Prostate gland (tissue), 2 donors: ENCODE data around the gene PDE4D. TPM values are rescaled to one million over a fixed set of nuclear protein-coding genes. Genes with fewer than 3 reads are reported as not detected.

Source experiments
- DNase-seq: peaks from one replicate; pipeline ENCODE4 v3.0.0-alpha.2; 2019; ENCODE audit warnings: low spot score
- H3K27ac ChIP-seq, 2 donors: fragments of 200-600 bp; sonication (generic); 2 replicates each; pipeline ENCODE4 v1.5.1; 2017 to 2019
- H3K27me3 ChIP-seq: fragments of 200-600 bp; sonication (generic); replicated peaks from 2 replicates; pipeline ENCODE4 v1.5.1; 2019; ENCODE audit not compliant: insufficient read depth
- H3K36me3 ChIP-seq, 2 donors: fragments of 200-600 bp; sonication (generic); 1 replicate in 1 of 2; 2 replicates in 1 of 2; pipeline versions ENCODE4 v1.5.1 to v1.8.1; 2017 to 2019
- H3K4me1 ChIP-seq: fragments of 200-600 bp; sonication (generic); replicated peaks from 2 replicates; pipeline ENCODE4 v1.5.1; 2019
- H3K4me3 ChIP-seq, 2 donors: fragments of 200-600 bp; sonication (generic); 2 replicates each; pipeline ENCODE4 v1.5.1; 2017 to 2019
- H3K9me3 ChIP-seq: fragments of 200-600 bp; sonication (generic); 2 replicates; pipeline ENCODE4 v1.5.1; 2017
- POLR2A ChIP-seq: fragments of 450-650 bp; IDR thresholded peaks from one replicate; pipeline ENCODE4 v1.6.1; 2016; ENCODE audit warnings: antibody characterized with exemption, mild to moderate bottlenecking
- POLR2AphosphoS5 ChIP-seq: sonication (generic); formaldehyde crosslinking; IDR thresholded peaks from one replicate; pipeline ENCODE4 v1.6.1; 2017; ENCODE audit warnings: antibody characterized with exemption
- WGBS: methylation state at CpG from one replicate; pipeline ENCODE4 v1.1.5; 2018; 5-methylcytosine and 5-hydroxymethylcytosine counted together
- intact Hi-C: fragments of 100-400 bp; cut with DNase I; formaldehyde crosslinking; loops from one replicate; pipeline ENCODE4 v1.14.2; 2022
- total RNA-seq, 2 donors: library from RNA; depleted of rRNA; stranded (reverse); fragments of >200 nt; gene quantifications; one replicate each; pipeline ENCODE4 v1.1.0, GENCODE V29; 2016
- TF ChIP-seq, protein P1 (sequence below), 4 experiments: fragments of 200-600 bp in 2 of 4; fragments of 450-650 bp in 2 of 4; sonication (generic) in 2 of 4; IDR thresholded peaks; 1 replicate in 3 of 4; 2 replicates in 1 of 4; pipeline ENCODE4 v1.5.1; 2016 to 2019; ENCODE audit warnings: antibody characterized with exemption in 4 of 4, mild to moderate bottlenecking in 2 of 4, moderate library complexity in 2 of 4

Gene PDE4D
- total RNA-seq, 2 donors from 2014 or later, result 64.2 to 75.6 TPM

DNA sequence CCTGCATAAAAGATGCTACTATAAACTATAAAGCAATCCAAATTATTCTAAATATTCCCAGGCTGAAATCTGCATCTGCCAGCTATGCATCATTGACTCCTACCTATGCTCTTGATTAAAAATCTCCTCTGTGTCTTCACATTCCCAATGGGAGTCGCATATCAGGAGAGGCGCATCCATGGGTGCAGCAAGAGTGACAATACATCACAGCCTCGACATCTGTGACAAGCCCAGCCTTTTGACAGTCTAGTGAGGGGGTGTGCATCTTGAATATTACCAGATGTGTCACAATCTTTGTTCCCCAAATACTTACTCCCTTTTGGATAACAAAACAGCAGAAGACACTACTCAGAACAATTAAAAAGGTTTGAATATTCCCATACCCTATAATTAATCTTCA, 171.8 kb downstream of the PDE4D start:
- TF ChIP-seq POLR2AphosphoS5 (no peak), POLR2A (no peak)
- TF ChIP-seq, protein P1, sequence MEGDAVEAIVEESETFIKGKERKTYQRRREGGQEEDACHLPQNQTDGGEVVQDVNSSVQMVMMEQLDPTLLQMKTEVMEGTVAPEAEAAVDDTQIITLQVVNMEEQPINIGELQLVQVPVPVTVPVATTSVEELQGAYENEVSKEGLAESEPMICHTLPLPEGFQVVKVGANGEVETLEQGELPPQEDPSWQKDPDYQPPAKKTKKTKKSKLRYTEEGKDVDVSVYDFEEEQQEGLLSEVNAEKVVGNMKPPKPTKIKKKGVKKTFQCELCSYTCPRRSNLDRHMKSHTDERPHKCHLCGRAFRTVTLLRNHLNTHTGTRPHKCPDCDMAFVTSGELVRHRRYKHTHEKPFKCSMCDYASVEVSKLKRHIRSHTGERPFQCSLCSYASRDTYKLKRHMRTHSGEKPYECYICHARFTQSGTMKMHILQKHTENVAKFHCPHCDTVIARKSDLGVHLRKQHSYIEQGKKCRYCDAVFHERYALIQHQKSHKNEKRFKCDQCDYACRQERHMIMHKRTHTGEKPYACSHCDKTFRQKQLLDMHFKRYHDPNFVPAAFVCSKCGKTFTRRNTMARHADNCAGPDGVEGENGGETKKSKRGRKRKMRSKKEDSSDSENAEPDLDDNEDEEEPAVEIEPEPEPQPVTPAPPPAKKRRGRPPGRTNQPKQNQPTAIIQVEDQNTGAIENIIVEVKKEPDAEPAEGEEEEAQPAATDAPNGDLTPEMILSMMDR (IDR thresholded peaks at IDR 0.05), result no peak
- DNase-seq, result no peak
- Histone ChIP-seq H3K27ac (no peak overlapping the region), H3K4me3 (no peak overlapping the region), H3K4me1 (no peaks in the 10 kb centered on the region), H3K9me3 (no peaks in the 10 kb centered on the region), H3K27me3 (no peaks in the 10 kb centered on the region), H3K36me3 (no peaks in the 10 kb centered on the region)
- intact Hi-C loops, result no loop called here
- WGBS, result 87% methylated on average over 3 of the region's 3 CpGs

DNA sequence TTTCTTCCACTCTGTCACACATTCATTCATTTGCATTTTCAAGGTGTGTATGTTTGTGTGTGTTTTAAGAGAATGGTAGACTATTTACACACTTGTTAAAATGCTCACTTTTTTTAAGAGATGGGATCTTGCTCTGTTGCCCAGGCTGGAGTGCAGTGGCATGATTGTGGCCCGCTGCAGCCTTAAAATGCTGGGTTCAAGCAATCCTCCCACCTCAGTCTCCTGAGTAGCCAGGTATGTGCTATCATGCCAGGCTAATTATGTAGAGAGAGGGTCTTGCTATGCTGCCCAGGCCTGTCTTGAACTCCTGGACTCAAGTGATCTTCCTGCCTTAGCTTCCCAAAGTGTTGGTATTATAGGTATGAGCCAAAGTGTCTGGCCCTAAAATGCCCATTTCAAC, 173.5 kb downstream of the PDE4D start:
- Histone ChIP-seq H3K9me3 (no peaks in the 10 kb centered on the region), H3K27me3 (no peaks in the 10 kb centered on the region), H3K4me1 (no peaks in the 10 kb centered on the region), H3K27ac (no peak overlapping the region), H3K36me3 (no peaks in the 10 kb centered on the region), H3K4me3 (no peak overlapping the region)
- intact Hi-C loops, result no loop called here
- TF ChIP-seq POLR2A, result no peak
- TF ChIP-seq, protein P1 (IDR thresholded peaks at IDR 0.05), result no peak
- no peak for TF ChIP-seq POLR2AphosphoS5
- DNase-seq, result no peak
- WGBS, result 100% methylated on average over 1 of the region's 1 CpG

DNA sequence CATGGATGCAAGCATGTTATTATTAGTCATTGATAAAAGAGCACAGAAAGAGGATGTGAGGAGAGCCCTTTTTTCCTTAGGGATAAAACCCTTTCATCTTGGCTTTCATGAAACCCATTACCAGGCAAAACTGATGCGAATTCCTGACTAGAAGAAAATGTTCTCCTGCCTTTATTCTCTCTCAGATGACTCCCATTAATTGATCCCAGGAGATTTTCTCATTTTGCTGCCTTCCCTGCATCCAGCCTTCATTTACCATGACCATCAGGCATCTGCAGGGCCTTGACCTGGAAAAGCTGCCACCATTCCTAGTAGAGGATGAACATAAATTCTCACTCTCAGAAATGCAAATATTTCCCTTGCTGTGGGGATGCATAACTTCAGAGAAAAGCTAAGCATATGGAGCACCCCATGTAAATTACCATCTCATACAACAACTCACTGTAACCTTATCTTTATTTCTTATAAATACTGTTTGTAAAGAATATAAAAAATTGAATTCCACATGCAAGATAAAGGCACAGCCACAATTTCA, 176.5 kb downstream of the PDE4D start:
- 0% methylated on average over 1 of the region's 1 CpG for WGBS
- intact Hi-C loops, result no loop called here

DNA sequence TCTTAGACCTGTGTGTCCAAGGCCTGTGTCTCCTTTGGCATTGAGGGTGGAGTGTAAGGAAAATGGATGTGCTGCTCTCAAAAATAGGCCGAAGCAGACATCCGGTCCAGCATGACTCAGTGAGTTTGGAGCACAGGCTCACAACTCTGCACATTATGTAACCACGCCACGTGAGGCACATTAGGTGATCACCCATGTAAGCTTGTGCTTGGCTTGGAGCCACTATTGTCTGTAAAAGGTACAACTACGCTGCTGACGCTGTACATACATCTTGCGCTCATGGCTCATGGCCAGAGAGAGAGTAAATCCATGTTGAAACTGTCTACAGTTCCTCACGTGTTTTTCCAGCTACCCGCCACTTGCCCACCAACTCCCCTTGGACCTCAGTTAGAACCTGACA, 177.5 kb downstream of the PDE4D start:
- Histone ChIP-seq H3K9me3 (no peaks in the 10 kb centered on the region), H3K27me3 (no peaks in the 10 kb centered on the region), H3K4me3 (no peak overlapping the region), H3K27ac (no peak overlapping the region), H3K4me1 (no peaks in the 10 kb centered on the region), H3K36me3 (no peaks in the 10 kb centered on the region)
- DNase-seq, result no peak
- TF ChIP-seq, protein P1 (IDR thresholded peaks at IDR 0.05), result no peak
- TF ChIP-seq POLR2AphosphoS5 (no peak), POLR2A (no peak)
- intact Hi-C loops, result no loop called here
- 94% methylated on average over 9 of the region's 9 CpGs for WGBS

More for the DNA sequence above, 176.5 kb downstream of the PDE4D start:
- no peaks in the 10 kb centered on the region for H3K27me3 ChIP-seq
- H3K27ac ChIP-seq, result no peak overlapping the region
- no peaks in the 10 kb centered on the region for H3K9me3 ChIP-seq
- DNase-seq, result no peak
- no peaks in the 10 kb centered on the region for H3K36me3 ChIP-seq
- TF ChIP-seq, protein P1 (IDR thresholded peaks at IDR 0.05), result no peak
- TF ChIP-seq POLR2AphosphoS5, result no peak
- no peak for TF ChIP-seq POLR2A
- H3K4me1 ChIP-seq, result no peaks in the 10 kb centered on the region
- H3K4me3 ChIP-seq, result no peak overlapping the region

DNA sequence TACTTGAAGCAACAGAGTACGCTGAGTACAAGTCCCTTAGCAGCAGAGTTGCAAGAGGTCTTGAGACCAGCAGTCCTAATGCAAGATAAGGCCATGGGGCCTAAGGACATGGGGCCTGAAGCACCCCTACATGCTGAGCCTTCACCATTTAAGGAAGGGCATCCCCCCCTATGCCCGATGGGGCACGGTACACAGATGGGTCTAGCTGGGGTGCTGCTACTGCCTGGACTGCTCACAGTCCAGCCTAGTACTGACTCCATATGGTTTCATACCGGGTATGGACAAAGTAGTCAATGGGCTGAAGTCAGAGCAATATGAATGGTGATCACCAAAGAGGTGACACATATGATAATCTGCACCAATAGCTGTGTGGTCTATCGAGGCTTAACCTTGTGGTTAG, 178.3 kb downstream of the PDE4D start:
- no peak overlapping the region for H3K27ac ChIP-seq
- H3K4me3 ChIP-seq, result no peak overlapping the region
- TF ChIP-seq POLR2AphosphoS5 (no peak), POLR2A (no peak)
- TF ChIP-seq, protein P1 (IDR thresholded peaks at IDR 0.05), result no peak
- no peaks in the 10 kb centered on the region for H3K9me3 ChIP-seq
- DNase-seq, result no peak
- no peaks in the 10 kb centered on the region for H3K36me3 ChIP-seq
- intact Hi-C loops, result no loop called here
- no peaks in the 10 kb centered on the region for H3K27me3 ChIP-seq
- WGBS, result 98% methylated on average over 5 of the region's 5 CpGs
- H3K4me1 ChIP-seq, result no peaks in the 10 kb centered on the region
